Neuronal stem cell (in vitro differentiated cells): ENCODE data around the gene HNRNPA2B1.

Experiments used
- DNase-seq: peaks from one replicate; pipeline ENCODE4 v3.0.0-alpha.2; 2013; ENCODE audit warnings: low spot score
- H2AFZ ChIP-seq: one replicate; pipeline ENCODE4 v1.6.1; 2013; ENCODE audit warnings: mild to moderate bottlenecking, low read length, inconsistent platforms
- H2AK5ac ChIP-seq: 2 replicates; pipeline ENCODE4 v1.6.1; 2013; ENCODE audit warnings: low read depth, mild to moderate bottlenecking, inconsistent platforms, low read length, moderate library complexity, mixed read lengths
- H2BK120ac ChIP-seq: 2 replicates; pipeline ENCODE4 v1.6.1; 2013; ENCODE audit warnings: low read depth, mild to moderate bottlenecking, inconsistent platforms, low read length, moderate library complexity, mixed read lengths
- H2BK12ac ChIP-seq: one replicate; pipeline ENCODE4 v1.6.1; 2013; ENCODE audit warnings: low read length, inconsistent platforms
- H2BK15ac ChIP-seq: 2 replicates; pipeline ENCODE4 v1.6.1; 2013; ENCODE audit warnings: mild to moderate bottlenecking, low read length, inconsistent platforms, mixed read lengths
- H2BK5ac ChIP-seq: one replicate; pipeline ENCODE4 v1.6.1; 2013; ENCODE audit warnings: inconsistent platforms, mild to moderate bottlenecking, low read length, moderate library complexity
- H3K14ac ChIP-seq: one replicate; pipeline ENCODE4 v1.6.1; 2013; ENCODE audit warnings: low read length, inconsistent platforms
- H3K18ac ChIP-seq: 2 replicates; pipeline ENCODE4 v1.6.1; 2013; ENCODE audit warnings: low read length, inconsistent platforms
- H3K23ac ChIP-seq: 2 replicates; pipeline ENCODE4 v1.6.1; 2013; ENCODE audit warnings: low read depth, mild to moderate bottlenecking, mixed read lengths, low read length, inconsistent platforms; ENCODE audit not compliant: poor library complexity
- H3K27ac ChIP-seq: replicated peaks from 3 replicates; pipeline ENCODE4 v1.5.1; 2013; ENCODE audit warnings: low read length, inconsistent platforms
- H3K27me3 ChIP-seq, 3 experiments: 2 replicates each; pipeline ENCODE4 v1.6.1; 2013; ENCODE audit warnings: low read length in 3 of 3, mild to moderate bottlenecking in 2 of 3, inconsistent platforms in 1 of 3, low read depth in 1 of 3, mixed read lengths in 1 of 3, moderate library complexity in 1 of 3; ENCODE audit not compliant: control insufficient read depth in 3 of 3, insufficient read depth in 3 of 3
- H3K36me3 ChIP-seq, 2 donors: replicated peaks in 1 of 2; 2 replicates each; pipeline ENCODE4 v1.6.1; 2013; ENCODE audit warnings: low read length in 2 of 2; ENCODE audit not compliant: control insufficient read depth in 2 of 2, insufficient read depth in 2 of 2
- H3K4ac ChIP-seq: 2 replicates; pipeline ENCODE4 v1.6.1; 2013; ENCODE audit warnings: inconsistent platforms, mild to moderate bottlenecking, low read length, moderate library complexity
- H3K4me1 ChIP-seq, 2 donors: 1 replicate in 1 of 2; 2 replicates in 1 of 2; pipeline ENCODE4 v1.6.1; 2013; ENCODE audit warnings: low read length in 2 of 2, low read depth in 1 of 2; ENCODE audit not compliant: control insufficient read depth in 2 of 2, insufficient read depth in 1 of 2
- H3K4me2 ChIP-seq: one replicate; pipeline ENCODE4 v1.6.1; 2013; ENCODE audit warnings: mild to moderate bottlenecking, low read length, inconsistent platforms; ENCODE audit not compliant: insufficient read depth, poor library complexity, severe bottlenecking
- H3K4me3 ChIP-seq, 2 donors: 2 replicates each; pipeline ENCODE4 v1.5.1; 2013; ENCODE audit warnings: low read length in 2 of 2, mild to moderate bottlenecking in 2 of 2, inconsistent platforms in 1 of 2, moderate library complexity in 1 of 2
- H3K79me1 ChIP-seq: one replicate; pipeline ENCODE4 v1.6.1; 2013; ENCODE audit warnings: low read depth, mild to moderate bottlenecking, inconsistent platforms, low read length, moderate library complexity
- H3K9ac ChIP-seq: one replicate; pipeline ENCODE4 v1.6.1; 2013; ENCODE audit warnings: mild to moderate bottlenecking, low read depth, low read length, inconsistent platforms; ENCODE audit not compliant: poor library complexity
- H3K9me3 ChIP-seq, 2 donors: replicated peaks in 1 of 2; 2 replicates each; pipeline versions ENCODE3 to v1.6.1; 2013; ENCODE audit warnings: low read length in 2 of 2, mild to moderate bottlenecking in 2 of 2, inconsistent platforms in 1 of 2, low read depth in 1 of 2, mixed read lengths in 1 of 2, moderate library complexity in 1 of 2; ENCODE audit not compliant: control insufficient read depth in 2 of 2, insufficient read depth in 1 of 2
- H4K8ac ChIP-seq: one replicate; pipeline ENCODE4 v1.6.1; 2013; ENCODE audit warnings: low read depth, mild to moderate bottlenecking, inconsistent platforms, low read length, moderate library complexity
- H4K91ac ChIP-seq: one replicate; pipeline ENCODE4 v1.6.1; 2013; ENCODE audit warnings: low read length, low read depth, mild to moderate bottlenecking, inconsistent platforms; ENCODE audit not compliant: poor library complexity
- WGBS, 2 donors: extraction: QIAGEN DNeasy Blood & Tissue Kit; methylation state at CpG; one replicate each; pipeline ENCODE4 v1.1.7; 2013; ENCODE audit warnings: missing lambda C conversion rate in 2 of 2, mixed read lengths in 1 of 2; ENCODE audit not compliant: insufficient read length in 2 of 2, insufficient replicate concordance in 1 of 2; ENCODE audit errors: extremely low coverage in 2 of 2; 5-methylcytosine and 5-hydroxymethylcytosine counted together

HNRNPA2B1 gene

GRCh38 chr7:26203016-26203415, 2.5 kb upstream of the HNRNPA2B1 start:
- Histone ChIP-seq H3K36me3 (peaks cover 10 to 69% of the 10 kb centered on the region in 2 donors), H3K4me2 (peak overlapping the region; percentile 12), H3K4ac (no peak overlapping the region), H2BK120ac (no peak overlapping the region), H3K27me3 (no peaks in the 10 kb centered on the region), H3K4me1 (peaks cover 0 to 3% of the 10 kb centered on the region in 2 donors), H2BK5ac (no peak overlapping the region), H3K9me3 (no peaks in the 10 kb centered on the region), H3K79me1 (peaks cover 6% of the 10 kb centered on the region), H3K23ac (no peak overlapping the region), H2BK15ac (no peak overlapping the region), H2BK12ac (no peak overlapping the region), H4K91ac (no peak overlapping the region), H2AFZ (no peak overlapping the region), H3K14ac (no peak overlapping the region), H3K27ac (no peak overlapping the region), H3K4me3 (peak overlapping the region; percentile 57 to 85), H3K9ac (no peak overlapping the region), H3K18ac (no peak overlapping the region), H4K8ac (no peak overlapping the region), H2AK5ac (no peak overlapping the region)
- DNase-seq = no peak
- WGBS, 2 donors = no CpG with 5 or more reads among the region's 2 CpGs

- no peaks in the 10 kb centered on the region for H3K9me3 ChIP-seq
- peak overlapping the region; percentile 98 for H2BK15ac ChIP-seq
- peak overlapping the region; percentile 99 for H2BK120ac ChIP-seq
- peak overlapping the region; percentile 100 for H3K18ac ChIP-seq
- H2AK5ac ChIP-seq = peak overlapping the region; percentile 98
- peak overlapping the region; percentile 100 for H3K27ac ChIP-seq
- DNase-seq = no peak
- no peak overlapping the region for H4K91ac ChIP-seq
- peaks cover 5% of the 10 kb centered on the region for H3K79me1 ChIP-seq
- H3K27me3 ChIP-seq = no peaks in the 10 kb centered on the region
- H4K8ac ChIP-seq = no peak overlapping the region
- peak overlapping the region; percentile 98 for H3K9ac ChIP-seq
- H3K4me1 ChIP-seq = peaks cover 0 to 3% of the 10 kb centered on the region in 2 donors
- WGBS, 2 donors = no CpG with 5 or more reads among the region's 68 CpGs
- H3K4me2 ChIP-seq = peak overlapping the region; percentile 56
- H2BK12ac ChIP-seq = peak overlapping the region; percentile 73
- H3K4ac ChIP-seq = peak overlapping the region; percentile 99
- H3K36me3 ChIP-seq = peaks cover 6 to 69% of the 10 kb centered on the region in 2 donors
- H3K4me3 ChIP-seq = peak overlapping the region; percentile 85 to 94
- H2AFZ ChIP-seq = peak overlapping the region; percentile 76
- peak overlapping the region; percentile 98 for H3K23ac ChIP-seq
- H3K14ac ChIP-seq = peak overlapping the region; percentile 99
- peak overlapping the region; percentile 100 for H2BK5ac ChIP-seq
These were observed 1.8 kb upstream of the HNRNPA2B1 start for GRCh38 chr7:26202019-26202990.

GRCh38 chr7:26201247-26202018, 887 bp upstream of the HNRNPA2B1 start, which contains the start of gene CBX3:
TSS of gene CBX3 (plus strand) at chr7:26201745. CDS start at chr7:26202999, 1,254 bp downstream.
- H3K27me3 ChIP-seq = no peaks in the 10 kb centered on the region

More at GRCh38 chr7:26201247-26202018, 887 bp upstream of the HNRNPA2B1 start, which contains the start of gene CBX3:
- peak within 1 kb of the TSS; percentile 100 for H3K18ac ChIP-seq
- H3K4me2 ChIP-seq = peak within 1 kb of the TSS; percentile 82
- H4K91ac ChIP-seq = peak within 1 kb of the TSS; percentile 99
- H2BK120ac ChIP-seq = peak within 1 kb of the TSS; percentile 99
- H3K27ac ChIP-seq = peak within 1 kb of the TSS; percentile 100
- H3K9me3 ChIP-seq = no peaks in the 10 kb centered on the region
- peak within 1 kb of the TSS; percentile 87 for H2AFZ ChIP-seq
- peaks cover 5% of the 10 kb centered on the region for H3K79me1 ChIP-seq
- DNase-seq = peak; percentile 94
- H3K4me3 ChIP-seq = peak within 1 kb of the TSS; percentile 85 to 94
- H2BK5ac ChIP-seq = peak within 1 kb of the TSS; percentile 100
- H2BK15ac ChIP-seq = peak within 1 kb of the TSS; percentile 98
- peak within 1 kb of the TSS; percentile 98 for H3K9ac ChIP-seq
- H3K36me3 ChIP-seq = peaks cover 6 to 69% of the 10 kb centered on the region in 2 donors
- H3K4ac ChIP-seq = peak within 1 kb of the TSS; percentile 99
- H3K23ac ChIP-seq = peak within 1 kb of the TSS; percentile 98
- H2AK5ac ChIP-seq = peak within 1 kb of the TSS; percentile 98
- H2BK12ac ChIP-seq = peak within 1 kb of the TSS; percentile 73
- WGBS, 2 donors = no CpG with 5 or more reads among the region's 86 CpGs
- no peak within 1 kb of the TSS for H4K8ac ChIP-seq
- H3K14ac ChIP-seq = peak within 1 kb of the TSS; percentile 99
- peaks cover 3 to 5% of the 10 kb centered on the region in 2 donors for H3K4me1 ChIP-seq
